HCT116 (cell line): ENCODE measurements around the gene VPS35L. TPM values are rescaled to one million over a fixed set of nuclear protein-coding genes. Genes with fewer than 3 reads are reported as not detected.

Source experiments
- ATAC-seq: fragments of 200-7000 bp; cut with Tn5 transposase; 2 replicates; pipeline ENCODE4 v1.9.1; 2020; ENCODE audit warnings: mild to moderate bottlenecking, moderate library complexity
- BruUV-seq: library from RNA; stranded (reverse); fragments of 400-500 nt; replicated peaks from 2 replicates; lab custom pipeline; 2021; lab: Mats Ljungman, UMichigan
- CTCF ChIA-PET: fragments of 300-600 bp; sonication (Branson Sonifier 250); formaldehyde crosslinking; loops from one replicate; lab custom pipeline; 2021; ENCODE audit warnings: antibody characterized with exemption; lab: Charles Lee
- POLR2A ChIA-PET: fragments of 300-600, 350-600 bp; sonication (Branson Sonifier 250); formaldehyde crosslinking; loops from one replicate; lab custom pipeline; 2021; ENCODE audit warnings: antibody characterized with exemption; lab: Charles Lee
- RAD21 ChIA-PET, 2 experiments: fragments of 300-600 bp; sonication (Branson Sonifier 250); formaldehyde crosslinking; loops; one replicate each; lab custom pipeline; 2023; ENCODE audit warnings: low total read pairs in 2 of 2; ENCODE audit not compliant: uncharacterized antibody in 2 of 2, unreplicated experiment in 2 of 2, low non-redundant PET in 1 of 2; lab: Charles Lee
- DNase-seq: peaks from one replicate; pipeline ENCODE4 v3.0.0-alpha.2; 2010; ENCODE audit warnings: low read depth, low spot score
- H2AFZ ChIP-seq: fragments of 200-600 bp; shearing (Covaris generic), sonication (generic); 2 replicates; pipeline ENCODE4 v1.6.1; 2017; ENCODE audit warnings: low read depth, mixed run types, mixed read lengths, antibody characterized with exemption, low read length; ENCODE audit not compliant: poor library complexity, severe bottlenecking
- H3K27ac ChIP-seq: 2 replicates; pipeline ENCODE4 v1.5.1; 2012; ENCODE audit warnings: low read depth, low read length
- H3K27me3 ChIP-seq: fragments of 200-600 bp; sonication (generic); 2 replicates; pipeline ENCODE4 v1.6.1; 2016; ENCODE audit warnings: mixed run types, low read length, mixed read lengths; ENCODE audit not compliant: insufficient read depth
- H3K36me3 ChIP-seq, 2 experiments: fragments of 200-500 bp in 1 of 2; fragments of 200-600 bp in 1 of 2; sonication (Bioruptor generic) in 1 of 2; sonication (generic) in 1 of 2; 2 replicates each; pipeline versions ENCODE4 v1.5.1 to v1.6.1; 2014 to 2016; ENCODE audit warnings: low read length in 2 of 2, inconsistent platforms in 1 of 2, mixed read lengths in 1 of 2, mixed run types in 1 of 2; ENCODE audit not compliant: insufficient read depth in 2 of 2, control insufficient read depth in 1 of 2
- H3K4me1 ChIP-seq, 2 experiments: fragments of 200-600 bp in 1 of 2; sonication (generic) in 1 of 2; 2 replicates each; pipeline versions ENCODE4 v1.5.1 to v1.6.1; 2012 to 2017; ENCODE audit warnings: low read length in 2 of 2, inconsistent platforms in 1 of 2, mild to moderate bottlenecking in 1 of 2, mixed read lengths in 1 of 2, mixed run types in 1 of 2, moderate library complexity in 1 of 2; ENCODE audit not compliant: insufficient read depth in 2 of 2, control insufficient read depth in 1 of 2
- H3K4me2 ChIP-seq: fragments of 200-600 bp; sonication (generic); 2 replicates; pipeline ENCODE4 v1.6.1; 2017; ENCODE audit warnings: mixed run types, low read length, mixed read lengths
- H3K4me3 ChIP-seq, 2 experiments: fragments of 200-600 bp in 1 of 2; sonication (generic) in 1 of 2; replicated peaks in 1 of 2; 2 replicates each; pipeline ENCODE4 v1.5.1; 2011 to 2016; ENCODE audit warnings: low read length in 2 of 2, control low read depth in 1 of 2, low read depth in 1 of 2, mild to moderate bottlenecking in 1 of 2, mixed read lengths in 1 of 2, mixed run types in 1 of 2
- H3K79me2 ChIP-seq: fragments of 200-600 bp; sonication (generic); 2 replicates; pipeline ENCODE4 v1.6.1; 2017; ENCODE audit warnings: mild to moderate bottlenecking, mixed run types, low read length, moderate library complexity, mixed read lengths; ENCODE audit not compliant: insufficient read depth
- H3K9ac ChIP-seq: fragments of 200-600 bp; sonication (generic); 2 replicates; pipeline ENCODE4 v1.6.1; 2016; ENCODE audit warnings: low read length, mixed read lengths
- H3K9me2 ChIP-seq: fragments of 200-600 bp; sonication (generic), shearing (Covaris generic); 2 replicates; pipeline ENCODE4 v1.6.1; 2017; ENCODE audit warnings: mixed run types, mild to moderate bottlenecking, moderate library complexity; ENCODE audit not compliant: insufficient read depth
- H3K9me3 ChIP-seq, 2 experiments: fragments of 200-500 bp in 1 of 2; fragments of 200-600 bp in 1 of 2; sonication (Bioruptor generic) in 1 of 2; sonication (generic) in 1 of 2; 2 replicates each; pipeline ENCODE4 v1.6.1; 2014 to 2017; ENCODE audit warnings: low read length in 2 of 2, mixed read lengths in 2 of 2, inconsistent platforms in 1 of 2, low read depth in 1 of 2, mild to moderate bottlenecking in 1 of 2, mixed run types in 1 of 2, moderate library complexity in 1 of 2; ENCODE audit not compliant: control insufficient read depth in 1 of 2, insufficient read depth in 1 of 2
- H4K20me1 ChIP-seq: fragments of 200-600 bp; sonication (generic), shearing (Covaris generic); 2 replicates; pipeline ENCODE4 v1.6.1; 2017; ENCODE audit warnings: mixed run types, mild to moderate bottlenecking, moderate library complexity; ENCODE audit not compliant: insufficient read depth
- ATF3 ChIP-seq: IDR thresholded peaks from 2 replicates; pipeline ENCODE4 v1.6.1; 2012
- CBX3 ChIP-seq: IDR thresholded peaks from 2 replicates; pipeline ENCODE4 v1.6.1; 2012; ENCODE audit warnings: low read depth
- CEBPB ChIP-seq: IDR thresholded peaks from 2 replicates; pipeline ENCODE4 v1.6.1; 2012; ENCODE audit warnings: low read depth
- ELF1 ChIP-seq: IDR thresholded peaks from 2 replicates; pipeline ENCODE4 v1.6.1; 2012; ENCODE audit warnings: low read depth, borderline replicate concordance
- EZH2 ChIP-seq: fragments of 200-600 bp; sonication (generic); IDR thresholded peaks from 2 replicates; pipeline ENCODE4 v1.6.1; 2017; ENCODE audit warnings: antibody characterized with exemption, mixed run types
- EZH2phosphoT487 ChIP-seq: fragments of 200-600 bp; IDR thresholded peaks from 2 replicates; pipeline ENCODE4 v1.6.1; 2018; ENCODE audit warnings: antibody characterized with exemption, borderline replicate concordance
- FOSL1 ChIP-seq: IDR thresholded peaks from 2 replicates; pipeline ENCODE4 v1.6.1; 2012; ENCODE audit warnings: low read depth
- JUND ChIP-seq: IDR thresholded peaks from 2 replicates; pipeline ENCODE4 v1.6.1; 2012
- MAX ChIP-seq: IDR thresholded peaks from 2 replicates; pipeline ENCODE4 v1.6.1; 2012
- POLR2A ChIP-seq: IDR thresholded peaks from 2 replicates; pipeline ENCODE4 v1.7.0; 2011; ENCODE audit warnings: borderline replicate concordance; ENCODE audit not compliant: insufficient read depth, insufficient read length; ENCODE audit errors: extremely low read depth
- REST ChIP-seq: IDR thresholded peaks from 2 replicates; pipeline ENCODE4 v1.6.1; 2012; ENCODE audit warnings: low read depth
- SIN3A ChIP-seq: IDR thresholded peaks from 2 replicates; pipeline ENCODE4 v1.6.1; 2012; ENCODE audit warnings: low read depth
- SRF ChIP-seq: IDR thresholded peaks from 2 replicates; pipeline ENCODE4 v1.6.1; 2012; ENCODE audit warnings: low read depth
- TCF7L2 ChIP-seq: IDR thresholded peaks from 2 replicates; pipeline ENCODE4 v1.7.0; 2011; ENCODE audit warnings: borderline replicate concordance, inconsistent platforms; ENCODE audit not compliant: insufficient read depth, insufficient read length; ENCODE audit errors: extremely low read depth
- YY1 ChIP-seq: IDR thresholded peaks from 2 replicates; pipeline ENCODE4 v1.6.1; 2011; ENCODE audit warnings: low read length, low read depth, moderate library complexity, mild to moderate bottlenecking; ENCODE audit not compliant: insufficient replicate concordance; ENCODE audit errors: extremely low read depth
- ZBTB33 ChIP-seq: IDR thresholded peaks from 2 replicates; pipeline ENCODE4 v1.6.1; 2011; ENCODE audit warnings: mild to moderate bottlenecking, low read length, moderate library complexity; ENCODE audit not compliant: insufficient replicate concordance; ENCODE audit errors: extremely low read depth
- ZFX ChIP-seq: fragments of 450-650 bp; IDR thresholded peaks from 2 replicates; pipeline ENCODE4 v1.6.1; 2017
- ZNF274 ChIP-seq: fragments of 200-500 bp; sonication (Bioruptor generic); IDR thresholded peaks from 2 replicates; pipeline ENCODE4 v1.6.1; 2014; ENCODE audit warnings: mild to moderate bottlenecking, low read depth, low read length, inconsistent platforms
- intact Hi-C: fragments of 100-400 bp; cut with micrococcal nuclease; formaldehyde crosslinking; loops from 2 replicates; pipeline ENCODE4 v1.10.0; 2022
- total RNA-seq: library from RNA; stranded (reverse); gene quantifications from one replicate; pipeline ENCODE4 v1.2.1, GENCODE V29; 2021; ENCODE audit not compliant: unreplicated experiment

Gene VPS35L
- total RNA-seq, 1 experiment from 2014 or later, result 21.4 TPM

- no peak for TF ChIP-seq REST
Measured at GRCh38 chr16:19710191-19710908, 154.8 kb downstream of the VPS35L start (continued).

GRCh38 chr16:19710991-19711545, 155.6 kb downstream of the VPS35L start:
- peaks cover 81% of the 10 kb centered on the region for H3K79me2 ChIP-seq
- H3K9me3 ChIP-seq, result no peaks in the 10 kb centered on the region
- no peak for TF ChIP-seq ZBTB33
- TF ChIP-seq CBX3, result no peak
- TF ChIP-seq ELF1, result no peak
- TF ChIP-seq ATF3, result no peak
- no peak for TF ChIP-seq SIN3A
- no peak for TF ChIP-seq YY1
- no peak for TF ChIP-seq FOSL1
- TF ChIP-seq POLR2A, result no peak
- TF ChIP-seq EZH2phosphoT487, result no peak
- no peak for TF ChIP-seq JUND
- TF ChIP-seq MAX, result no peak
- no peak for TF ChIP-seq SRF
- TF ChIP-seq EZH2, result no peak
- TF ChIP-seq TCF7L2, result no peak
- TF ChIP-seq ZFX, result no peak
- no peak for TF ChIP-seq ZNF274
- TF ChIP-seq CEBPB, result no peak
- POLR2A ChIA-PET, result no interaction called here
- H3K4me2 ChIP-seq, result no peak overlapping the region
- peaks cover 4 to 6% of the 10 kb centered on the region in 2 experiments; a peak in 3 of 4 replicates for H3K4me1 ChIP-seq
- CTCF ChIA-PET, result no interaction called here
- BruUV-seq, result no TSS peak
- ATAC-seq (no peak), DNase-seq (no peak)
- H3K4me3 ChIP-seq, result no peak overlapping the region
- H2AFZ ChIP-seq, result no peak overlapping the region
- RAD21 ChIA-PET, result no interaction called here
- intact Hi-C loops, result no loop called here
- H3K36me3 ChIP-seq, result peaks cover 29 to 58% of the 10 kb centered on the region in 2 experiments
- no peaks in the 10 kb centered on the region for H3K27me3 ChIP-seq
- H3K27ac ChIP-seq, result no peak overlapping the region
- no peaks in the 10 kb centered on the region for H3K9me2 ChIP-seq
- no peaks in the 10 kb centered on the region; the same call in 1 of the 2 replicates for H4K20me1 ChIP-seq
- no peak overlapping the region for H3K9ac ChIP-seq
